ENCODE results near the gene FAM47E. TPM values are rescaled to one million over a fixed set of nuclear protein-coding genes. Genes with fewer than 3 reads are reported as not detected.

FAM47E gene
- total RNA-seq, 2 donors from 2014 or later, result 0.72 TPM; not detected in 1

- ATAC-seq, result no peak
- Mint-ChIP-seq H3K4me3 (no peak overlapping the region), H3K4me1 (peaks cover 21% of the 10 kb centered on the region), H3K36me3 (ENCODE audit: low read depth) (peaks cover 5% of the 10 kb centered on the region), H3K27me3 (peaks cover 5% of the 10 kb centered on the region), H3K27ac (no peak overlapping the region)
- no peaks in the 10 kb centered on the region for H3K9me3 ChIP-seq (ENCODE audit: control insufficient read depth, low read length, poor library complexity, severe bottlenecking)
- no peak for DNase-seq
These were observed 51.4 kb downstream of the FAM47E start for GRCh38 chr4:76302826-76303438.

GRCh38 chr4:76305033-76305687 is 53.6 kb downstream of the FAM47E start:
- Mint-ChIP-seq H3K4me3 (peak overlapping the region; percentile 96), H3K4me1 (peaks cover 32% of the 10 kb centered on the region), H3K27me3 (peaks cover 10% of the 10 kb centered on the region), H3K27ac (peak overlapping the region; percentile 90), H3K36me3 (ENCODE audit: low read depth) (peaks cover 3% of the 10 kb centered on the region)
- H3K9me3 ChIP-seq (ENCODE audit: control insufficient read depth, low read length, poor library complexity, severe bottlenecking), result no peaks in the 10 kb centered on the region
- DNase-seq (no peak), ATAC-seq (peak; percentile 34)

DNA sequence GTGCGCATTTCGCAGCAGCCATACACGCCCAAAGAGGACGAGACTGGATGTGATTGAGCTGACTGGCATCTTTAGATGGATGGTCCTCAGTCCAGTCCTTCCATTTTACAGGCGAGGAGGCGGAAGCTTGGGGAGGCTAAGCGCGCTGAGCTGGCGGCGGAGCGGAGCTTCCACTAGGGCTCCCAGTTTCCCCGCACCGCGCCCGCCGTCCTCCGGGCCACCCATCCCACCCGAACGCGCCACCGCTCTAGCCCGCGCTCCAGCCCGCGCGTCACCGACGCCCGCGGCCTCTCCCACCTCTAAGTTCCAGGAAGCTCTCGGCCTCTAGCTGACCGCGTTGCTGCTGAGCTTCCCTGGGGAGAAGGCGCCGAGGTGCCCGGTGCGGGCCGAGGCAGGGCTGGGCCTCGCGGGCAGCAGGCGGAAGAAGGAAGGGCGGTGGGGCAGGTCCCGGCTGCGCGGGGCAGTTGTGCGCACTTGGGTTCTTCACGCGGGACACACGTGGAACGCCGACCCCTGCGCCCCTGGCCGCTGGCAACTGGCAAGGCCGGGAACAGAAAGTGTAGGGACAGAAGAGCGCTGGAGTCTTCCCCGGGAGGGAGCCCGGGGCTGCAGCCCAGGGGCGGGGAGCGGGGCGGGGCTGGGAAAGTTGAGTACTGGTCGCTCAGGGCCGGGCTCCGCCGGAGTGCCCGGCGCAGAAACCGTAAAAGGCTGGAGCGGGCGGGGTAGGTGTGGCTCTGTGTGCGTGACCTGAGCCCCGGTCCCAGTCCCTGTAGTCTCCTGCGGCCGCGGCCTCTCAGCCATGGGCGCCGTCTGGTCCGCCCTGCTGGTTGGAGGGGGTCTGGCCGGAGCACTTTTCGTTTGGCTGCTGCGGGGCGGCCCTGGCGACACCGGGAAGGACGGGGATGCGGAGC is 54.7 kb downstream of the FAM47E start, which contains the start of gene STBD1:
STBD1 (plus strand) TSS at position 763 of the 911 bp plus-strand sequence; CDS start at position 800, 37 bp downstream.
- DNase-seq, result peak in 1 of 3 donors; percentile 16
- peaks cover 10% of the 10 kb centered on the region for H3K27me3 Mint-ChIP-seq
- H3K4me1 Mint-ChIP-seq, result peaks cover 32% of the 10 kb centered on the region
- peak within 1 kb of the TSS; percentile 96 for H3K4me3 Mint-ChIP-seq
- H3K9me3 ChIP-seq (ENCODE audit: control insufficient read depth, low read length, poor library complexity, severe bottlenecking), result no peaks in the 10 kb centered on the region
- ATAC-seq, result peak; percentile 65
- H3K27ac Mint-ChIP-seq, result peak within 1 kb of the TSS; percentile 90
- H3K36me3 Mint-ChIP-seq (ENCODE audit: low read depth), result peaks cover 3% of the 10 kb centered on the region

GRCh38 chr4:76306882-76307659 is 55.5 kb downstream of the FAM47E start:
- peaks cover 10% of the 10 kb centered on the region for H3K27me3 Mint-ChIP-seq
- peak overlapping the region; percentile 2 for H3K27ac Mint-ChIP-seq
- ATAC-seq, result peak; percentile 35
- H3K9me3 ChIP-seq (ENCODE audit: control insufficient read depth, low read length, poor library complexity, severe bottlenecking), result no peaks in the 10 kb centered on the region
- peaks cover 3% of the 10 kb centered on the region for H3K36me3 Mint-ChIP-seq (ENCODE audit: low read depth)
- peak in 1 of 3 donors; percentile 13 for DNase-seq
- peaks cover 32% of the 10 kb centered on the region for H3K4me1 Mint-ChIP-seq
- peak overlapping the region; percentile 96 for H3K4me3 Mint-ChIP-seq

DNA sequence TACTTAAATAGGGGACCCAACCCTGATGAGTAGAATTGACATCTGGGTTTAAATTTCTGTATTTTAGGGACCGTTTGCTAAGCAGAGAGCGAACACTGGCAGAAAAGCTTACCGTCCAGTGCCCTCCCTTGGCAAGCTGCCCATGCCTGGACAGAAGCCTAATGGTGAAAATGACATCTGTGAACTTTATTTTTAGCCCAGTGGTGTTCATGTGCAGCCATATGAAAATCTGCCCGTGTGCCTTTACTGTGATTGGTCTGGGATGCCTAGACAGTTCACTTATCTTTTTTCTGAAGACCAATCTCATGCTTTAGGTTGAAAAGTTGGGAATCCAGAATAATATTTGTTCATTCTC is 56.1 kb downstream of the FAM47E start:
- Mint-ChIP-seq H3K4me3 (peak overlapping the region; percentile 96), H3K27ac (no peak overlapping the region), H3K27me3 (peaks cover 10% of the 10 kb centered on the region), H3K4me1 (peaks cover 28% of the 10 kb centered on the region), H3K36me3 (ENCODE audit: low read depth) (peaks cover 3% of the 10 kb centered on the region)
- ATAC-seq (no peak), DNase-seq (no peak)
- no peaks in the 10 kb centered on the region for H3K9me3 ChIP-seq (ENCODE audit: control insufficient read depth, low read length, poor library complexity, severe bottlenecking)

DNA sequence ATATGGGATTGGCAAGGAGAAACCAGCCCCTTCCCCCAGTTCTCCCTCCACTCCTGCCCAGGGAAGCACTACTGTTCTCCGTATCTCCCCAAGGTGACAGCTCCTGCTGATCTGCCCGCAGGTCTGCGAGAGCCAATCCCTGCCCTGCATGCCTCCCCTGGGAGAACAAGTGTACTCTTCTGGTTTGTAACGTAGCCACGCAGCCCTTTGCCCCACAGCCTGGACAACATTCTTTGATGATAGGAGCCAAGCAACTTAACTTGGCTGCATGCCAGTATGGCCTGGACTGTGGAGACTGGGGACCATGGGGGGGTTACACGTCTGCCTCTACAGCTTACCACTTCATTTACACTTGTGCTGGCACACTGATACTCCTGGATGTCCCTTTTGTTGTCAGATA is 57.0 kb downstream of the FAM47E start:
- H3K9me3 ChIP-seq (ENCODE audit: control insufficient read depth, low read length, poor library complexity, severe bottlenecking), result no peaks in the 10 kb centered on the region
- H3K27ac Mint-ChIP-seq, result no peak overlapping the region
- H3K27me3 Mint-ChIP-seq, result peaks cover 10% of the 10 kb centered on the region
- peaks cover 24% of the 10 kb centered on the region for H3K4me1 Mint-ChIP-seq
- H3K4me3 Mint-ChIP-seq, result peak overlapping the region; percentile 47
- DNase-seq, result no peak
- no peak for ATAC-seq
- peaks cover 3% of the 10 kb centered on the region for H3K36me3 Mint-ChIP-seq (ENCODE audit: low read depth)

DNA sequence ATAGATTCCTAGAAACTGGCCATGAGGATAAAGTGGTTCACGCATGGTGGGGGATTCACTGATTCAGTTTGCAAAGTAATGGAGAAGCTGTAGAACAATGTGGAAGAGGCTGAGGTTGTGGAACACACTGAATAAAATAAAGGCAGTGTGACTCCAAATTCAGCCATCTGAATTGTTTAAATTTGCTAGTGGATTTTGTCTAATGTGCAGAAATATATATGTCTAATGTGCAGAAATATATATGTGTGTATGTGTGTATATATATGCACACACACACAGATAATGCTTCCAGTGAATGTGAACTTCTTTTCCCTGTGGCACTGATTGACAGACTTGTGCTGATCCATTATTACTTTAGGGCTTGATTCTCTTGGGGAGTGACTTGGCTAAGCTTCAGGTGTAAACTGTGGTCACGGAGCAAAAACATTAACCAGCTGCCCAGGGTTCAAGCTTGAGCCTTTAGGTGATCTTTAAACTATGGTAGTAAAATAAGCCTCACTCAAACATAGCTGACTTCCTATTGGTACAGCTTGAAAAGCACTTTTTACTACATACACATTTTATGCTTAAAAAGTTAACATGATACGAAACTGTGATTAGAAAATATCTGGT is 58.5 kb downstream of the FAM47E start:
- Mint-ChIP-seq H3K27me3 (peaks cover 8% of the 10 kb centered on the region), H3K4me1 (peaks cover 19% of the 10 kb centered on the region), H3K4me3 (no peak overlapping the region), H3K36me3 (ENCODE audit: low read depth) (no peaks in the 10 kb centered on the region), H3K27ac (no peak overlapping the region)
- ATAC-seq (no peak), DNase-seq (no peak)
- no peaks in the 10 kb centered on the region for H3K9me3 ChIP-seq (ENCODE audit: control insufficient read depth, low read length, poor library complexity, severe bottlenecking)

GRCh38 chr4:76310683-76311082 is 59.2 kb downstream of the FAM47E start:
- H3K27me3 Mint-ChIP-seq, result peaks cover 5% of the 10 kb centered on the region
- ATAC-seq (no peak), DNase-seq (no peak)
- H3K36me3 Mint-ChIP-seq (ENCODE audit: low read depth), result no peaks in the 10 kb centered on the region
- no peak overlapping the region for H3K4me3 Mint-ChIP-seq
- peaks cover 13% of the 10 kb centered on the region for H3K4me1 Mint-ChIP-seq
- peaks cover 5% of the 10 kb centered on the region for H3K9me3 ChIP-seq (ENCODE audit: control insufficient read depth, low read length, poor library complexity, severe bottlenecking)
- H3K27ac Mint-ChIP-seq, result no peak overlapping the region

- peaks cover 9% of the 10 kb centered on the region for H3K9me3 ChIP-seq (ENCODE audit: control insufficient read depth, low read length, poor library complexity, severe bottlenecking)
- Mint-ChIP-seq H3K36me3 (ENCODE audit: low read depth) (no peaks in the 10 kb centered on the region), H3K27ac (no peak overlapping the region), H3K4me1 (peaks cover 13% of the 10 kb centered on the region), H3K4me3 (no peak overlapping the region), H3K27me3 (peaks cover 5% of the 10 kb centered on the region)
- ATAC-seq (no peak), DNase-seq (no peak)
These were observed 60.4 kb downstream of the FAM47E start for GRCh38 chr4:76311896-76312331.

DNA sequence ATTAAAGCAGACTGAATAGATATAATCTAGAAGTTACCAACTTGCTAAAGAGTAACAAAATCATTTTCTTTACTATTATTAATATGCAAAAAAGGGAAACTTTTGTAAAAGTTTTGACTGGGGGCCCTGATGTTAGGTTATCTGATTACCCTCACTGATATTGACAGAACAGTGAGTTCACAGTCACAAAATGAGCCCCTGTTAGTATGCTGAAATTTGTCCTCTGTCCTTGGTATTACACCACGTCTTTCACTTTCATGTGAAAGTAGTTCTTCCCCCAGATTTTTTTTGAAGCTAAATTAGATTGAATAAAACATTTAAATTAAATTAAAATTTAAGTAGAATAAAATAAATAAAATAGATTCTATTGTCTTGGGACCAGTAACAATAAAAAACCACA is 60.9 kb downstream of the FAM47E start:
- peaks cover 9% of the 10 kb centered on the region for H3K9me3 ChIP-seq (ENCODE audit: control insufficient read depth, low read length, poor library complexity, severe bottlenecking)
- DNase-seq (no peak), ATAC-seq (no peak)
- Mint-ChIP-seq H3K27ac (no peak overlapping the region), H3K4me3 (no peak overlapping the region), H3K36me3 (ENCODE audit: low read depth) (no peaks in the 10 kb centered on the region), H3K4me1 (peaks cover 13% of the 10 kb centered on the region), H3K27me3 (peaks cover 5% of the 10 kb centered on the region)

DNA sequence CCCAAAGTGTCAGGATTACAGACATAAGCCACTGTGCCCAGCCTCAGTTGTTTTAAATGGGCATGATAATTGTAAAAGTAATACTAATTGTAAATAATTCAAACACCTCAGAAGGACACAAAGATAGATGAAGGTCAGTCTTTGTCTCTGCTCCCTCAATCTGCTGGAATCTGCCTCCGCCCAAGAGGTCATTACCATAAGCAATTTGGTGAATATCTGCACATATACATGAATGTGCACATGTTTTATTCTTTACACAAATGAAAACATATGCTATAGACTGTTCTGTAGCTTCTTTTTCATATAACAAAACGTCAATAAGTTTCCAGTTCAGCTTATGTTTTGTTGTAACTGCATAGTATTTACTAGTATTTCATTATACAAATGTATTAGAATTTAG is 62.0 kb downstream of the FAM47E start:
- ATAC-seq (no peak), DNase-seq (no peak)
- no peaks in the 10 kb centered on the region for H3K36me3 Mint-ChIP-seq (ENCODE audit: low read depth)
- no peak overlapping the region for H3K27ac Mint-ChIP-seq
- H3K27me3 Mint-ChIP-seq, result peaks cover 5% of the 10 kb centered on the region
- H3K9me3 ChIP-seq (ENCODE audit: control insufficient read depth, low read length, poor library complexity, severe bottlenecking), result peaks cover 9% of the 10 kb centered on the region
- H3K4me3 Mint-ChIP-seq, result no peak overlapping the region
- H3K4me1 Mint-ChIP-seq, result peaks cover 11% of the 10 kb centered on the region

DNA sequence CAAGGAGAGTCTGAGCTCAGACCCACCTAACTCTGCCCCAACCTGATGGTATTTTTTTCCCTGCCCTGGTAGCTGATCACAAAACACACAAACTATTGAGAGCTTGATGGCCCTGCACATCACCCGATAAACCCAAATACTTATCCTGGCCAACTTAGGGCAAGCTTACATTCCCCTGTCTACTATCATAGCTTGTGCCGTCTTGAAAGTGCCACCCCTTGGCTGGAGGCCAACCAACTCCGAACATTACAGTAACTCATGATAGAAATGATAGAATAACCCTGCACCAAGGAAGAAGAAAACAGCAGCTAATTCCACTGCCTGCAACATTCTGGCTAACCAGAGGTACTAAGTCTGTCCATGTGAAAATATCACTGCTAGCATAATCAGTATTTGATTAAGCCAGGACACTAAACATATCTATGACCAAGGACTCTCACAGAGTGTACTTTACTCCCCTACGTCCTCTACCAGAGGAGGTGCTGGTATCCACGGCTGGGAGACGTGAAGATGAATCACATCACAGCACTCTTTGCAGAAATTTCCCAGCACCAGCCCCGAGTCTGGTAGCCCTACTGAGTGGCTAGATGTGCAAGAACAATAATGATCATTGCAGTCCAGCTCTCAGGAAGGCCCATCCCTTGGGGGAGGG is 63.9 kb downstream of the FAM47E start:
- ATAC-seq (no peak), DNase-seq (no peak)
- Mint-ChIP-seq H3K27ac (no peak overlapping the region), H3K4me3 (no peak overlapping the region), H3K27me3 (no peaks in the 10 kb centered on the region), H3K36me3 (ENCODE audit: low read depth) (no peaks in the 10 kb centered on the region), H3K4me1 (peaks cover 2% of the 10 kb centered on the region)
- H3K9me3 ChIP-seq (ENCODE audit: control insufficient read depth, low read length, poor library complexity, severe bottlenecking), result peaks cover 9% of the 10 kb centered on the region
